HepG2 (cell line): ENCODE data around the gene SNRNP200. TPM values are rescaled to one million over a fixed set of nuclear protein-coding genes. Genes with fewer than 3 reads are reported as not detected.

ENCODE experiments used
- ATRX ChIP-seq: sonication (generic); formaldehyde crosslinking; IDR thresholded peaks from 2 replicates; pipeline ENCODE4 v1.4.0; 2020; ENCODE audit warnings: missing genetic modification reagents, borderline replicate concordance
- BRD4 ChIP-seq: sonication (generic); formaldehyde crosslinking; IDR thresholded peaks from 2 replicates; pipeline ENCODE4 v1.4.0; 2020; ENCODE audit warnings: missing genetic modification reagents
- CSRNP1 ChIP-seq: sonication (generic); formaldehyde crosslinking; IDR thresholded peaks from 2 replicates; pipeline ENCODE4 v1.8.1; 2023; ENCODE audit warnings: mild to moderate bottlenecking, missing genetic modification reagents
- FOXP1 ChIP-seq, 2 experiments: fragments of 450-650 bp in 1 of 2; IDR thresholded peaks; 2 replicates each; pipeline ENCODE4 v1.6.1; 2017 to 2018; ENCODE audit warnings: antibody characterized with exemption in 1 of 2
- GATAD2A ChIP-seq: IDR thresholded peaks from 2 replicates; pipeline ENCODE4 v1.6.1; 2016
- GTF3A ChIP-seq: sonication (generic); formaldehyde crosslinking; conservative IDR thresholded peaks from 2 replicates; pipeline ENCODE4 v1.4.0; 2020; ENCODE audit warnings: mild to moderate bottlenecking, missing genetic modification reagents
- KLF15 ChIP-seq: sonication (generic); formaldehyde crosslinking; IDR thresholded peaks from 2 replicates; pipeline ENCODE4 v1.8.1; 2023; ENCODE audit warnings: borderline replicate concordance, mild to moderate bottlenecking, inconsistent platforms, missing genetic modification reagents, mixed read lengths
- MZF1 ChIP-seq: sonication (generic); formaldehyde crosslinking; IDR thresholded peaks from 2 replicates; pipeline ENCODE4 v1.8.1; 2023; ENCODE audit warnings: mild to moderate bottlenecking, missing genetic modification reagents, borderline replicate concordance
- NCOA1 ChIP-seq: sonication (generic); formaldehyde crosslinking; IDR thresholded peaks from 2 replicates; pipeline ENCODE4 v1.9.0; 2021; ENCODE audit warnings: missing genetic modification reagents
- PAF1 ChIP-seq: IDR thresholded peaks from 2 replicates; pipeline ENCODE4 v1.6.1; 2016; ENCODE audit warnings: missing genetic modification reagents, missing compliant biosample characterization
- PCBP1 ChIP-seq: fragments of 200-400 bp; formaldehyde crosslinking; IDR thresholded peaks from 2 replicates; pipeline ENCODE4 v1.6.1; 2017; ENCODE audit warnings: mild to moderate bottlenecking, low read depth, low read length, borderline replicate concordance
- POLR2AphosphoS5 ChIP-seq: IDR thresholded peaks from 2 replicates; pipeline ENCODE4 v1.6.1; 2012; ENCODE audit warnings: low read depth, low read length
- PRDM15 ChIP-seq: sonication (generic); formaldehyde crosslinking; IDR thresholded peaks from 2 replicates; pipeline ENCODE4 v1.4.0; 2020; ENCODE audit warnings: missing genetic modification reagents
- RXRA ChIP-seq: sonication (generic); formaldehyde crosslinking; IDR thresholded peaks from 2 replicates; pipeline ENCODE4 v1.5.1; 2020; ENCODE audit warnings: missing genetic modification reagents
- SALL1 ChIP-seq: sonication (generic); formaldehyde crosslinking; IDR thresholded peaks from 2 replicates; pipeline ENCODE4 v1.8.0; 2022; ENCODE audit warnings: mild to moderate bottlenecking, missing genetic modification reagents
- STAG1 ChIP-seq: sonication (generic); formaldehyde crosslinking; IDR thresholded peaks from 2 replicates; pipeline ENCODE4 v1.4.0; 2020; ENCODE audit warnings: missing genetic modification reagents
- TBX2 ChIP-seq: sonication (generic); formaldehyde crosslinking; IDR thresholded peaks from 2 replicates; pipeline ENCODE4 v1.5.0; 2020; ENCODE audit warnings: missing genetic modification reagents, mild to moderate bottlenecking, borderline replicate concordance
- TOE1 ChIP-seq: sonication (generic); formaldehyde crosslinking; IDR thresholded peaks from 2 replicates; pipeline ENCODE4 v1.4.0; 2020; ENCODE audit warnings: mild to moderate bottlenecking, missing genetic modification reagents
- ZBTB21 ChIP-seq: sonication (generic); formaldehyde crosslinking; IDR thresholded peaks from 2 replicates; pipeline ENCODE4 v1.4.0; 2020; ENCODE audit warnings: missing genetic modification reagents
- ZIK1 ChIP-seq: sonication (generic); formaldehyde crosslinking; IDR thresholded peaks from 2 replicates; pipeline ENCODE4 v1.5.0; 2020; ENCODE audit warnings: mild to moderate bottlenecking, low read depth, missing genetic modification reagents, borderline replicate concordance
- ZMAT3 ChIP-seq: sonication (generic); formaldehyde crosslinking; conservative IDR thresholded peaks from 2 replicates; pipeline ENCODE4 v1.7.0; 2021; ENCODE audit warnings: missing genetic modification reagents
- ZNF512B ChIP-seq: sonication (generic); formaldehyde crosslinking; IDR thresholded peaks from 2 replicates; pipeline ENCODE4 v1.5.1; 2020; ENCODE audit warnings: missing genetic modification reagents, mild to moderate bottlenecking, borderline replicate concordance
- ZNF605 ChIP-seq: sonication (generic); formaldehyde crosslinking; IDR thresholded peaks from 2 replicates; pipeline ENCODE4 v1.8.0; 2022; ENCODE audit warnings: mild to moderate bottlenecking, missing genetic modification reagents
- ZNF619 ChIP-seq: sonication (generic); formaldehyde crosslinking; IDR thresholded peaks from 2 replicates; pipeline ENCODE4 v1.4.0; 2020; ENCODE audit warnings: mild to moderate bottlenecking, missing genetic modification reagents
- ZNF768 ChIP-seq: sonication (generic); formaldehyde crosslinking; IDR thresholded peaks from 2 replicates; pipeline ENCODE4 v1.4.0; 2020; ENCODE audit warnings: missing genetic modification reagents
- ZNF792 ChIP-seq: IDR thresholded peaks from 2 replicates; pipeline ENCODE4 v1.6.1; 2016
- polyA plus RNA-seq, 8 experiments: library from polyadenylated mRNA; depleted of rRNA in 3 of 8; stranded (reverse) in 7 of 8; unstranded in 1 of 8; fragments of >200 nt; fragmentation: Illumina TruSeq in 4 of 8; extraction: Trizol in 4 of 8; gene quantifications; 2 replicates each; pipeline versions ENCODE4 v1.2.1 to v1.2.3, GENCODE V29; 2011 to 2016; ENCODE audit warnings: low read depth in 4 of 8, missing spikeins in 1 of 8, mixed read lengths in 1 of 8; ENCODE audit not compliant: insufficient read depth in 1 of 8
- total RNA-seq, 5 experiments: library from RNA; depleted of rRNA; stranded (reverse); fragments of >200 nt; fragmentation: Illumina TruSeq; extraction: Trizol; gene quantifications; 2 replicates each; pipeline ENCODE4 v1.2.3, GENCODE V29; 2016; ENCODE audit warnings: low read depth in 1 of 5

Gene SNRNP200
- total and polyA plus RNA-seq, 2 of the 13 experiments (the other 11 are each of a cell fraction or from before 2014, with no cell fraction given) = 99.0 to 232 TPM

DNA sequence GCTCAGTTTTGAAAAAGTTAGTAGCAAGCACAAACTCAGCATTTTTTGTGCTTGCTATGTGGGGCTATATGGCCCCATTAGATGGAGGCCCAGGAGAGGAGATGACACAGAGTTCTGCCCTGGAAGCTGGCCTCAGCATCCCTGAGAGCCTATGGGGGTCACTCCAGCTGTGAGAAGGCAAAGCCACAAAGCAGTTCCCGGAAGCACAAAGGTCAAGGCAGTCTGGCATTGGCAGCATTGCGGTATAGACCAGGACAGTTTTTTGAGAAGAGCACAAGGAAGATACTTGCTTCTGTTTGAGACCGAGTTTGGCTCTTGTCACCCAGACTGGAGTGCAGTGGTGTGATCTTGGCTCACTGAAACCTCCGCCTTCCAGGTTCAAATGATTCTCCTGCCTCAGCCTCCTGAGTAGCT is 12.2 kb upstream of the SNRNP200 start (continued):
- TF ChIP-seq RXRA (peak; percentile 77; the same call in 1 of the 2 replicates), ZMAT3 (no peak), ZIK1 (CRISPR knock-in tag) (no peak), KLF15 (CRISPR knock-in tag) (no peak), POLR2AphosphoS5 (no peak), ZNF619 (CRISPR knock-in tag) (no peak), ATRX (CRISPR knock-in tag) (no peak), ZNF792 (peak; percentile 10; the same call in 1 of the 2 replicates), ZNF512B (no peak), SALL1 (peak; percentile 53; the same call in 1 of the 2 replicates), BRD4 (CRISPR knock-in tag) (no peak), GATAD2A (CRISPR knock-in tag) (peak; percentile 57; the same call in 1 of the 2 replicates), ZBTB21 (CRISPR knock-in tag) (no peak), GTF3A (CRISPR knock-in tag) (no peak), PCBP1 (no peak), STAG1 (CRISPR knock-in tag) (no peak), NCOA1 (CRISPR knock-in tag) (no peak), TBX2 (no peak), PAF1 (CRISPR knock-in tag) (no peak), CSRNP1 (0 out of 2 replicates have a peak, but pooled peaks have one; percentile 46), ZNF768 (no peak), TOE1 (CRISPR knock-in tag) (no peak), PRDM15 (CRISPR knock-in tag) (no peak), MZF1 (CRISPR knock-in tag) (no peak), ZNF605 (CRISPR knock-in tag) (no peak), FOXP1 (IDR thresholded peaks at IDR 0.05) (no peak), FOXP1 (CRISPR knock-in tag; IDR thresholded peaks at IDR 0.05) (no peak)
